ENCODE data around the gene HIVEP3.

Gene HIVEP3

DNA sequence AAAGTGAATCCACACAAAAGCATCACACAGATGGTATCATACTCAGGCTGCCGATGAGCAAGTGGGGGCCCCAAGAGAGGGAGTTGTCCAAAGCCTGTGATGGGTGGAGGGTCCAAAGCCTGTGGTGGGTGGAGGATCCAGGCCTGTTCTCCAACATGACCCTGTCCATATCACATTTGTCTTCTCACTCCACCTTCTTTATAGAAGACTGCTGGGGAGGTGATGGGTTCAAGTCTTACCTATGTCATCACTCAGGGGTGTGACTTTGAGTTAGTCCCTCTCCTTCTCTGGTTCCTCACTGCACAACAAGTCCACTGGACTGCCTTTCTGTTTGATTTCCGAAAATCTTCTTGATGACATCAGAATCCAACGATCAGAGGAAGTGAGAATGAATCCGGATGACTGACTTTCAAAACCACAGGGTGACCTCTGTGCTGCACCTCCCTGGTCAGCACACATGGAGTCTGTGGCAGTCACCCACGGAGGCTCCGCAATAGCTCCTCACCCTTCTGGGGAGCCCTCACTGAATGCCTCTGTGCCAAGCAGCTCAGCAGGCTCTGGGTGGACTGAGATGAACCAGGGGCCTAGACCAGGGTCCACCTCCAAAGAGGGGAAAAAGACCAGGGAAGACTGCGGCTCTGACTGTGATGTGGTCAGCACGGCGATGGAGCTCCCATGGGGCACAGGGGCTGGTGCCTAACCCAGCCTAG is 166.8 kb downstream of the HIVEP3 start:
- peak overlapping the region in 1 of 7 experiments; percentile 39 for H3K4me3 ChIP-seq (ENCODE audit: control insufficient read depth in 1 of 7, extremely low read depth in 1 of 7, insufficient read depth in 4 of 7, low read depth in 2 of 7, low read length in 6 of 7)
- peak in 2 of 3 donors; percentile 28 to 34 for DNase-seq
- H3K27me3 ChIP-seq (replicated peaks in 2 of 5; ENCODE audit: control insufficient read depth in 4 of 5, insufficient read depth in 5 of 5, low read length in 4 of 5) = no peaks in the 10 kb centered on the region
- no peaks in the 10 kb centered on the region for H3K36me3 ChIP-seq (ENCODE audit: control insufficient read depth in 4 of 4, insufficient read depth in 4 of 4, low read length in 3 of 4)
- ChIA-PET POLR2A (interaction anchor here (1.1 kb wide), 1 partner anchor 13 kb away, joined by 8 read pairs; no protein-coding TSS in a partner anchor), CTCF (interaction anchor here (0.7 to 1.2 kb wide), 4 partner anchors 23 to 32 kb away, joined by 3 to 4 read pairs (median 3); no protein-coding TSS in a partner anchor)
- no peaks in the 10 kb centered on the region for H3K9me3 ChIP-seq (ENCODE audit: control extremely low read depth in 1 of 5, control insufficient read depth in 4 of 5, insufficient read depth in 2 of 5, low read depth in 1 of 5, low read length in 4 of 5)
- 83% methylated on average over 8 of the region's 9 CpGs for WGBS (ENCODE audit: insufficient coverage)
- H3K27ac ChIP-seq (ENCODE audit: insufficient read depth in 1 of 2, low read depth in 1 of 2, low read length in 2 of 2, poor library complexity in 1 of 2, severe bottlenecking in 2 of 2) = no peak overlapping the region
- H3K4me1 ChIP-seq (ENCODE audit: control extremely low read depth in 1 of 4, control insufficient read depth in 4 of 4, insufficient read depth in 4 of 4, low read length in 3 of 4) = peaks cover 6 to 44% (median 35%) of the 10 kb centered on the region in 4 experiments

DNA sequence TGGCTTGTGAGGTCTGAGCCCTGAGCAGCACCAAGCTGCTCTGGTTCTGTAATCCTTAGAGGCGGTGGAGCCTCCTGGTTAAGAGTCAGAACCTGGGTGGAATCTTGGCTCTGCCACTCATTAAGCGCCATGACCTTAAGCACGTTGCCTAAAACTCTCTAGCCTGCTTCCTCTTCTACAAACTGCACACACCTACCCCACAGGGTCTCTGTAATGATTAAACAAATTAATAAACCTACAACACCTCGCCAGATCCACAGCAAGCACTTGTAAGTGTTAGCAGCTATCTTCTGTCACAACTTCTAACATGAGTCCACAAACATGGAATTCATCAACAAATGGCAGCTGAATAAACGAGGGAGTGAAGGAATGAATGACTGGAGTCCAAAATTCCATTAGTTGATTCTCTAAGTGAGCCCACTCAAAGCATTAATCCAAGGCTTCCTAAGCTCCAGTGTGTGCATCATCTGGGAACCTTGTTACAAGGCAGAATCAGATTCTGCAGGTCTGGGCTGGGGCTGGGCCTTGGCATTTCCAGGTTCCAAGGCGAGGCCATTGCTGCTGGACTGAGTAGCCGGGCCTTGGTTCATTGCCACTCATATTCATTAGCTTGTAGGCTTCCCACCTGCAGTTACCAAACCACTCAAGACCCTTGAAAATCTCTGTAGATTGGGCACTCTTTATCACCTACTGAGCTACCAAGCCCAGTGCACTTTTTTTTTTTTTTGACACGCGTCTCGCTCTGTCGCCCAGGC is 168.6 kb downstream of the HIVEP3 start:
- ChIA-PET CTCF (interaction anchor here (0.7 to 1.1 kb wide), 7 partner anchors 8 to 46 kb away, joined by 3 to 5 read pairs (median 3); no protein-coding TSS in a partner anchor), POLR2A (interaction anchor here (0.7 kb wide), 1 partner anchor 23 kb away, joined by 5 read pairs; no protein-coding TSS in a partner anchor)
- 76% methylated on average over 7 of the region's 11 CpGs for WGBS (ENCODE audit: insufficient coverage)
- Histone ChIP-seq H3K36me3 (ENCODE audit: control insufficient read depth in 4 of 4, insufficient read depth in 4 of 4, low read length in 3 of 4) (no peaks in the 10 kb centered on the region), H3K4me1 (ENCODE audit: control extremely low read depth in 1 of 4, control insufficient read depth in 4 of 4, insufficient read depth in 4 of 4, low read length in 3 of 4) (peaks cover 6 to 44% (median 35%) of the 10 kb centered on the region in 4 experiments), H3K9me3 (ENCODE audit: control extremely low read depth in 1 of 5, control insufficient read depth in 4 of 5, insufficient read depth in 2 of 5, low read depth in 1 of 5, low read length in 4 of 5) (no peaks in the 10 kb centered on the region), H3K27ac (ENCODE audit: insufficient read depth in 1 of 2, low read depth in 1 of 2, low read length in 2 of 2, poor library complexity in 1 of 2, severe bottlenecking in 2 of 2) (no peak overlapping the region), H3K4me3 (ENCODE audit: control insufficient read depth in 1 of 7, extremely low read depth in 1 of 7, insufficient read depth in 4 of 7, low read depth in 2 of 7, low read length in 6 of 7) (no peak overlapping the region), H3K27me3 (replicated peaks in 2 of 5; ENCODE audit: control insufficient read depth in 4 of 5, insufficient read depth in 5 of 5, low read length in 4 of 5) (no peaks in the 10 kb centered on the region)
- DNase-seq = no peak

DNA sequence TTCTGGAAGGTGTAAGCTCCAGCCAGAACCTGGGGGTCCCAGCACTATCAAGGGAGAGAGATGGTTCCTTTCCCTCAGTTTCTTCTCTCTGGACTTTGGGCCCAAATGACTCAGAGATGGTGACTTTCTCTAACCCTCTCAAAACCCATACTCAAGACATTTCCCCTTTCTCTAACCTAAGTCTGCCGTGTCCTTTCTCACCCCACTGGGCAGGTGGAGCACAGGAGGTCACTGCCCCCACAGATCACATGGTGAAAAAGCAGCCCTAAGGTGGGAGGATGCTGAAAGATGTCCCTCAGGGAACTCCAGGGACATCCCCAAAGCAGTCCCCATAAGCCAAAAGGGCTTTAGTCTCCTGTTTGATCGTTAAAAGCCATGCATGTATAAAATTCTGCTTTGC is 173.7 kb downstream of the HIVEP3 start:
- POLR2A ChIA-PET = no interaction called here
- no peaks in the 10 kb centered on the region for H3K27me3 ChIP-seq (replicated peaks in 2 of 5; ENCODE audit: control insufficient read depth in 4 of 5, insufficient read depth in 5 of 5, low read length in 4 of 5)
- H3K9me3 ChIP-seq (ENCODE audit: control extremely low read depth in 1 of 5, control insufficient read depth in 4 of 5, insufficient read depth in 2 of 5, low read depth in 1 of 5, low read length in 4 of 5) = no peaks in the 10 kb centered on the region
- CTCF ChIA-PET = no interaction called here
- 40% methylated on average over 1 of the region's 2 CpGs for WGBS (ENCODE audit: insufficient coverage)
- DNase-seq = no peak
- peaks cover 6 to 32% (median 27%) of the 10 kb centered on the region in 4 experiments for H3K4me1 ChIP-seq (ENCODE audit: control extremely low read depth in 1 of 4, control insufficient read depth in 4 of 4, insufficient read depth in 4 of 4, low read length in 3 of 4)
- no peak overlapping the region for H3K4me3 ChIP-seq (ENCODE audit: control insufficient read depth in 1 of 7, extremely low read depth in 1 of 7, insufficient read depth in 4 of 7, low read depth in 2 of 7, low read length in 6 of 7)
- H3K27ac ChIP-seq (ENCODE audit: insufficient read depth in 1 of 2, low read depth in 1 of 2, low read length in 2 of 2, poor library complexity in 1 of 2, severe bottlenecking in 2 of 2) = no peak overlapping the region
- H3K36me3 ChIP-seq (ENCODE audit: control insufficient read depth in 4 of 4, insufficient read depth in 4 of 4, low read length in 3 of 4) = no peaks in the 10 kb centered on the region

DNA sequence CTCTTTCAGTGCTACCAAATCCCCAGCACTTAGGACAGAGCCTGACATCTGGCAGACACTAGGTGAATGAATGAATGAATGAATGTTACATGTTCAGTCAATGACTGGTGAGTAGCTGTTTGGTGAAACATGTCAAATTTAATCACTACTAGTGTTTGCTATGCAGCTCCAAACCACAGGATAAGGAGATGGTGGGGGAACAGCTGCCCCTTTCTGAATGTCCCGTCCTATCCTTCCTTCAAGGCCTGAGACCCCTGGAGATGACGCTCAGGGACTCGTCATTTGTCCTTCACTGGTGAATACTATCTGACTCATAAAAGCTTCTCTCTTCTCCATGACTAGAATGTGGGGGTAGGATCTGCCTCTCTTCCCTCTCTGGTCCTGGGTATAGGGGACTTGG is 175.4 kb downstream of the HIVEP3 start:
- H3K27ac ChIP-seq (ENCODE audit: insufficient read depth in 1 of 2, low read depth in 1 of 2, low read length in 2 of 2, poor library complexity in 1 of 2, severe bottlenecking in 2 of 2) = no peak overlapping the region
- CTCF ChIA-PET = interaction anchor here (0.8 kb wide), 1 partner anchor 16 kb away, joined by 4 read pairs; no protein-coding TSS in a partner anchor
- DNase-seq = no peak
- H3K4me3 ChIP-seq (ENCODE audit: control insufficient read depth in 1 of 7, extremely low read depth in 1 of 7, insufficient read depth in 4 of 7, low read depth in 2 of 7, low read length in 6 of 7) = no peak overlapping the region
- peaks cover 10 to 42% (median 36%) of the 10 kb centered on the region in 4 experiments for H3K4me1 ChIP-seq (ENCODE audit: control extremely low read depth in 1 of 4, control insufficient read depth in 4 of 4, insufficient read depth in 4 of 4, low read length in 3 of 4)
- no peaks in the 10 kb centered on the region for H3K27me3 ChIP-seq (replicated peaks in 2 of 5; ENCODE audit: control insufficient read depth in 4 of 5, insufficient read depth in 5 of 5, low read length in 4 of 5)
- 100% methylated on average over 1 of the region's 3 CpGs for WGBS (ENCODE audit: insufficient coverage)
- H3K9me3 ChIP-seq (ENCODE audit: control extremely low read depth in 1 of 5, control insufficient read depth in 4 of 5, insufficient read depth in 2 of 5, low read depth in 1 of 5, low read length in 4 of 5) = no peaks in the 10 kb centered on the region
- POLR2A ChIA-PET = no interaction called here
- no peaks in the 10 kb centered on the region for H3K36me3 ChIP-seq (ENCODE audit: control insufficient read depth in 4 of 4, insufficient read depth in 4 of 4, low read length in 3 of 4)

DNA sequence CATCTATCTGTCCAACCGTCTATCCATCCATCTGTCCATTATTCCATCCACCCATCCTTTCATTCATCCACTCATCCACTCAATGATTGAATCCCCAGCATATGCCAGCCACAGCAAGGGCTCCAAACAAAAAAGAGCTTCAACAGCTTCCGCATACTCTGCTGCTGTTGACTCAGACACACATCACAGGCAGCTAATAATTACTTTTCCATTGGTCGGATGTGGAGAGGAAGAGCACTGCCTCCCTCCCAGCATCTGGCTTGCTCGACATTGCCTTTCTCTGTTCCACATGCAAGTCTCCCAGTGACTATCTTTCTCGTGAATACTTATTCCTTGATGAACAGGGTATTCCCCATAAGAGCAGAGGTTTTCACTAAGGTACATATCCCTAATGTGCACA is 176.5 kb downstream of the HIVEP3 start:
- ChIA-PET CTCF (interaction anchor here (1.4 to 5.1 kb wide), 3 partner anchors 8 to 18 kb away, joined by 5 to 31 read pairs (median 5); no protein-coding TSS in a partner anchor), POLR2A (no interaction called here)
- no peaks in the 10 kb centered on the region for H3K27me3 ChIP-seq (replicated peaks in 2 of 5; ENCODE audit: control insufficient read depth in 4 of 5, insufficient read depth in 5 of 5, low read length in 4 of 5)
- H3K27ac ChIP-seq (ENCODE audit: insufficient read depth in 1 of 2, low read depth in 1 of 2, low read length in 2 of 2, poor library complexity in 1 of 2, severe bottlenecking in 2 of 2) = no peak overlapping the region
- DNase-seq = peak in 1 of 3 donors; percentile 26
- no peak overlapping the region for H3K4me3 ChIP-seq (ENCODE audit: control insufficient read depth in 1 of 7, extremely low read depth in 1 of 7, insufficient read depth in 4 of 7, low read depth in 2 of 7, low read length in 6 of 7)
- WGBS (ENCODE audit: insufficient coverage) = 83% methylated on average over 3 of the region's 5 CpGs
- H3K36me3 ChIP-seq (ENCODE audit: control insufficient read depth in 4 of 4, insufficient read depth in 4 of 4, low read length in 3 of 4) = no peaks in the 10 kb centered on the region
- no peaks in the 10 kb centered on the region for H3K9me3 ChIP-seq (ENCODE audit: control extremely low read depth in 1 of 5, control insufficient read depth in 4 of 5, insufficient read depth in 2 of 5, low read depth in 1 of 5, low read length in 4 of 5)
- peaks cover 11 to 52% (median 46%) of the 10 kb centered on the region in 4 experiments for H3K4me1 ChIP-seq (ENCODE audit: control extremely low read depth in 1 of 4, control insufficient read depth in 4 of 4, insufficient read depth in 4 of 4, low read length in 3 of 4)

DNA sequence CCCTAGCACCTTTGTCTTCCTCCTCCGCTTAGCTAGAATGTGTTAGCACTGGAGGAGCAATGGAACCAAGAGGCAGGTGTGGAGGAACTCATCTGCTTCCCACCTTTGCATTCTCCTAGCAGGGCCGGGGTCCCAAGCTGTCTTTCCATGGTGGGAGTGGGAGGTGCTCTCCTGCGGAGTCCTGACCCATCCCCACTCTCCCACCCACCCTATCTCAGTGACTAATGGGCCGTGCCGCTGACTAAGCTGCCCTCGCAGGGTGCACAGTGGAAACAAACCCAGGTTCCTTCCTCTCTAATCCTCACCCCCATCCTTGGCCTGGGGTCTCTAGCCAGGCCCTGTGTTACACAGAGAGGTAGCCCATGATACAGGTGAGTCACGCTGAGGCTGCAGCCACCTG is 177.5 kb downstream of the HIVEP3 start:
- H3K9me3 ChIP-seq (ENCODE audit: control extremely low read depth in 1 of 5, control insufficient read depth in 4 of 5, insufficient read depth in 2 of 5, low read depth in 1 of 5, low read length in 4 of 5) = no peaks in the 10 kb centered on the region
- no peaks in the 10 kb centered on the region for H3K36me3 ChIP-seq (ENCODE audit: control insufficient read depth in 4 of 4, insufficient read depth in 4 of 4, low read length in 3 of 4)
- H3K4me1 ChIP-seq (ENCODE audit: control extremely low read depth in 1 of 4, control insufficient read depth in 4 of 4, insufficient read depth in 4 of 4, low read length in 3 of 4) = peaks cover 11 to 61% (median 49%) of the 10 kb centered on the region in 4 experiments
- WGBS (ENCODE audit: insufficient coverage) = 75% methylated on average over 2 of the region's 7 CpGs
- peak in 1 of 3 donors; percentile 34 for DNase-seq
- no peaks in the 10 kb centered on the region for H3K27me3 ChIP-seq (replicated peaks in 2 of 5; ENCODE audit: control insufficient read depth in 4 of 5, insufficient read depth in 5 of 5, low read length in 4 of 5)
- no peak overlapping the region for H3K27ac ChIP-seq (ENCODE audit: insufficient read depth in 1 of 2, low read depth in 1 of 2, low read length in 2 of 2, poor library complexity in 1 of 2, severe bottlenecking in 2 of 2)
- CTCF ChIA-PET = interaction anchor here (1.4 to 5.1 kb wide), 3 partner anchors 9 to 18 kb away, joined by 5 to 31 read pairs (median 5); no protein-coding TSS in a partner anchor
- POLR2A ChIA-PET = interaction anchor here (0.9 kb wide), 1 partner anchor 27 kb away, joined by 3 read pairs; no protein-coding TSS in a partner anchor
- H3K4me3 ChIP-seq (ENCODE audit: control insufficient read depth in 1 of 7, extremely low read depth in 1 of 7, insufficient read depth in 4 of 7, low read depth in 2 of 7, low read length in 6 of 7) = no peak overlapping the region

Measured in common myeloid progenitor, CD34-positive (primary cell).